ENCODE measurements around the gene MORC2. TPM values are rescaled to one million over a fixed set of nuclear protein-coding genes. Genes with fewer than 3 reads are reported as not detected.
A peak's percentile ranks its signal among the peaks of the same experiment; 100 is the strongest.

MORC2 gene
- 10 to 100 TPM; 20.3 to 20.9 TPM for total RNA-seq

- peak within 1 kb of the TSS; percentile 85 for H3K4me3 Mint-ChIP-seq
- intact Hi-C loops (cut with micrococcal nuclease), result loop anchor here (2.0 to 5.0 kb wide), 3 partner anchors 117 to 374 kb away; partner anchors contain the start of gene PIK3IP1
- peak within 1 kb of the TSS; percentile 89 for H3K27ac Mint-ChIP-seq
- ChIA-PET POLR2A (interaction anchor here (0.6 to 2.7 kb wide), 11 partner anchors 10 to 1599 kb away, joined by 3 to 28 read pairs (median 4); partner anchors contain the start of genes LIMK2, PES1 and SELENOM), CTCF (interaction anchor here (0.7 to 3.6 kb wide), 9 partner anchors 12 to 430 kb away, joined by 3 to 21 read pairs (median 6); partner anchors contain the start of gene SELENOM)
- H3K36me3 Mint-ChIP-seq, result peaks cover 73% of the 10 kb centered on the region
- H3K9me3 Mint-ChIP-seq, result peaks cover 46% of the 10 kb centered on the region
- H3K4me1 Mint-ChIP-seq (ENCODE audit: low read depth), result peaks cover 64% of the 10 kb centered on the region
- H3K27me3 Mint-ChIP-seq, result peaks cover 1% of the 10 kb centered on the region
- DNase-seq, result no peak
Observed at GRCh38 chr22:30968015-30968923, at the start of gene MORC2. Gene MORC2 (minus strand): TSS chr22:30968774. CDS start chr22:30967889, 885 bp downstream.

GRCh38 chr22:31005535-31005934 is 37.0 kb upstream of the MORC2 start:
- H3K4me1 Mint-ChIP-seq (ENCODE audit: low read depth), result no peaks in the 10 kb centered on the region
- ChIA-PET CTCF (no interaction called here), POLR2A (interaction anchor here (0.5 kb wide), 1 partner anchor 17 kb away, joined by 3 read pairs; no protein-coding TSS in a partner anchor)
- peaks cover 14% of the 10 kb centered on the region for H3K9me3 Mint-ChIP-seq
- no peak for DNase-seq
- H3K27me3 Mint-ChIP-seq, result peaks cover 5% of the 10 kb centered on the region
- no peak overlapping the region for H3K27ac Mint-ChIP-seq
- peaks cover 2% of the 10 kb centered on the region for H3K36me3 Mint-ChIP-seq
- intact Hi-C loops (cut with micrococcal nuclease), result no loop called here
- H3K4me3 Mint-ChIP-seq, result no peak overlapping the region

GRCh38 chr22:31001124-31001770 is 32.7 kb upstream of the MORC2 start:
- Mint-ChIP-seq H3K27ac (no peak overlapping the region), H3K36me3 (no peaks in the 10 kb centered on the region), H3K4me3 (no peak overlapping the region), H3K9me3 (peaks cover 9% of the 10 kb centered on the region), H3K27me3 (peaks cover 5% of the 10 kb centered on the region), H3K4me1 (ENCODE audit: low read depth) (no peaks in the 10 kb centered on the region)
- ChIA-PET POLR2A (no interaction called here), CTCF (no interaction called here)
- intact Hi-C loops (cut with micrococcal nuclease), result no loop called here
- no peak for DNase-seq

GRCh38 chr22:30998329-30998728 is 29.8 kb upstream of the MORC2 start:
- ChIA-PET POLR2A (no interaction called here), CTCF (no interaction called here)
- peaks cover 5% of the 10 kb centered on the region for H3K27me3 Mint-ChIP-seq
- no peak overlapping the region for H3K27ac Mint-ChIP-seq
- no peaks in the 10 kb centered on the region for H3K9me3 Mint-ChIP-seq
- intact Hi-C loops (cut with micrococcal nuclease), result no loop called here
- no peaks in the 10 kb centered on the region for H3K36me3 Mint-ChIP-seq
- no peak for DNase-seq
- H3K4me3 Mint-ChIP-seq, result no peak overlapping the region
- H3K4me1 Mint-ChIP-seq (ENCODE audit: low read depth), result no peaks in the 10 kb centered on the region

- ChIA-PET CTCF (no interaction called here), POLR2A (no interaction called here)
- intact Hi-C loops (cut with micrococcal nuclease), result no loop called here
- Mint-ChIP-seq H3K27me3 (peaks cover 5% of the 10 kb centered on the region), H3K9me3 (peaks cover 3% of the 10 kb centered on the region), H3K4me3 (no peak overlapping the region), H3K27ac (no peak overlapping the region), H3K36me3 (peaks cover 2% of the 10 kb centered on the region), H3K4me1 (ENCODE audit: low read depth) (no peaks in the 10 kb centered on the region)
- no peak for DNase-seq
Observed at GRCh38 chr22:30996462-30996861, 27.9 kb upstream of the MORC2 start.

GRCh38 chr22:30994960-30995359 is 26.4 kb upstream of the MORC2 start:
- Mint-ChIP-seq H3K9me3 (peaks cover 12% of the 10 kb centered on the region), H3K36me3 (peaks cover 2% of the 10 kb centered on the region), H3K4me1 (ENCODE audit: low read depth) (no peaks in the 10 kb centered on the region), H3K27me3 (peaks cover 3% of the 10 kb centered on the region), H3K4me3 (no peak overlapping the region), H3K27ac (no peak overlapping the region)
- ChIA-PET POLR2A (interaction anchor here (0.9 kb wide), 1 partner anchor 26 kb away, joined by 3 read pairs; the partner anchor contains the start of gene TUG1), CTCF (interaction anchor here (0.6 kb wide), 1 partner anchor 75 kb away, joined by 5 read pairs; no protein-coding TSS in a partner anchor)
- intact Hi-C loops (cut with micrococcal nuclease), result no loop called here
- DNase-seq, result no peak

GRCh38 chr22:30992565-30992964 is 24.0 kb upstream of the MORC2 start:
- H3K27me3 Mint-ChIP-seq, result peaks cover 3% of the 10 kb centered on the region
- ChIA-PET POLR2A (no interaction called here), CTCF (no interaction called here)
- H3K4me1 Mint-ChIP-seq (ENCODE audit: low read depth), result no peaks in the 10 kb centered on the region
- H3K9me3 Mint-ChIP-seq, result peaks cover 29% of the 10 kb centered on the region
- H3K27ac Mint-ChIP-seq, result no peak overlapping the region
- H3K36me3 Mint-ChIP-seq, result peaks cover 2% of the 10 kb centered on the region
- intact Hi-C loops (cut with micrococcal nuclease), result no loop called here
- DNase-seq, result no peak
- H3K4me3 Mint-ChIP-seq, result no peak overlapping the region

- intact Hi-C loops (cut with micrococcal nuclease), result no loop called here
- Mint-ChIP-seq H3K27ac (no peak overlapping the region), H3K36me3 (peaks cover 2% of the 10 kb centered on the region), H3K4me1 (ENCODE audit: low read depth) (no peaks in the 10 kb centered on the region), H3K9me3 (peaks cover 39% of the 10 kb centered on the region), H3K4me3 (no peak overlapping the region), H3K27me3 (peaks cover 3% of the 10 kb centered on the region)
- DNase-seq, result no peak
- CTCF ChIA-PET, result interaction anchor here (0.6 kb wide), 1 partner anchor 71 kb away, joined by 3 read pairs; no protein-coding TSS in a partner anchor
- POLR2A ChIA-PET, result no interaction called here
Observed at GRCh38 chr22:30990690-30991089, 22.1 kb upstream of the MORC2 start.

- Mint-ChIP-seq H3K27me3 (peaks cover 3% of the 10 kb centered on the region), H3K36me3 (peaks cover 2% of the 10 kb centered on the region), H3K4me3 (no peak overlapping the region), H3K4me1 (ENCODE audit: low read depth) (no peaks in the 10 kb centered on the region), H3K27ac (no peak overlapping the region), H3K9me3 (peaks cover 46% of the 10 kb centered on the region)
- ChIA-PET POLR2A (no interaction called here), CTCF (no interaction called here)
- intact Hi-C loops (cut with micrococcal nuclease), result no loop called here
- DNase-seq, result no peak
Observed at GRCh38 chr22:30989474-30989873, 20.9 kb upstream of the MORC2 start.

GRCh38 chr22:30985561-30986208 is 17.1 kb upstream of the MORC2 start:
- POLR2A ChIA-PET, result no interaction called here

GRCh38 chr22:30984317-30984716 is 15.7 kb upstream of the MORC2 start:
- intact Hi-C loops (cut with micrococcal nuclease), result no loop called here
- ChIA-PET CTCF (interaction anchor here (0.6 kb wide), 1 partner anchor 1004 kb away, joined by 3 read pairs; no protein-coding TSS in a partner anchor), POLR2A (no interaction called here)
- Mint-ChIP-seq H3K4me1 (ENCODE audit: low read depth) (peaks cover 3% of the 10 kb centered on the region), H3K27ac (no peak overlapping the region), H3K27me3 (no peaks in the 10 kb centered on the region), H3K4me3 (no peak overlapping the region), H3K36me3 (peaks cover 4% of the 10 kb centered on the region), H3K9me3 (peaks cover 77% of the 10 kb centered on the region)
- DNase-seq, result no peak

More at GRCh38 chr22:30985561-30986208, 17.1 kb upstream of the MORC2 start:
- DNase-seq, result no peak
- Mint-ChIP-seq H3K36me3 (no peaks in the 10 kb centered on the region), H3K4me1 (ENCODE audit: low read depth) (no peaks in the 10 kb centered on the region), H3K9me3 (peaks cover 75% of the 10 kb centered on the region), H3K4me3 (no peak overlapping the region), H3K27ac (no peak overlapping the region), H3K27me3 (no peaks in the 10 kb centered on the region)
- intact Hi-C loops (cut with micrococcal nuclease), result no loop called here
- CTCF ChIA-PET, result no interaction called here

- CTCF ChIA-PET, result no interaction called here
- H3K9me3 Mint-ChIP-seq, result peaks cover 80% of the 10 kb centered on the region
- no peaks in the 10 kb centered on the region for H3K27me3 Mint-ChIP-seq
- peaks cover 3% of the 10 kb centered on the region for H3K4me1 Mint-ChIP-seq (ENCODE audit: low read depth)
- intact Hi-C loops (cut with micrococcal nuclease), result no loop called here
- no peak overlapping the region for H3K4me3 Mint-ChIP-seq
- POLR2A ChIA-PET, result interaction anchor here (0.6 kb wide), 1 partner anchor 314 kb away, joined by 3 read pairs; no protein-coding TSS in a partner anchor
- DNase-seq, result no peak
- H3K27ac Mint-ChIP-seq, result no peak overlapping the region
- H3K36me3 Mint-ChIP-seq, result peaks cover 10% of the 10 kb centered on the region
Observed at GRCh38 chr22:30982512-30982911, 13.9 kb upstream of the MORC2 start.
